ENCODE results near the gene ANKRD6.

Gene ANKRD6

GRCh38 chr6:89400050-89400449 lies 32.9 kb upstream of the ANKRD6 start:
- no peak overlapping the region for H3K4me2 ChIP-seq (ENCODE audit: low read depth, low read length, poor library complexity, severe bottlenecking)
- no peak overlapping the region for H3K4me3 ChIP-seq (ENCODE audit: insufficient read depth, low read length, poor library complexity, severe bottlenecking)
- H3K27ac ChIP-seq (ENCODE audit: low read depth, low read length): no peak overlapping the region
- H3K9me2 ChIP-seq (replicated peaks; ENCODE audit: insufficient read depth, low read length): no peaks in the 10 kb centered on the region
- H3K9me3 ChIP-seq (ENCODE audit: insufficient read depth, low read length): no peaks in the 10 kb centered on the region
- no peaks in the 10 kb centered on the region for H3K36me3 ChIP-seq (ENCODE audit: low read length)
- H2AFZ ChIP-seq (ENCODE audit: low read depth, low read length, severe bottlenecking): no peak overlapping the region
- H3K27me3 ChIP-seq (ENCODE audit: low read length): no peaks in the 10 kb centered on the region
- H3F3A ChIP-seq (ENCODE audit: insufficient read depth): no peaks in the 10 kb centered on the region
- H4K20me1 ChIP-seq (ENCODE audit: low read depth, low read length): no peaks in the 10 kb centered on the region
- no peak overlapping the region for H3K9ac ChIP-seq (ENCODE audit: low read length)
- TF ChIP-seq CTCF (IDR thresholded peaks at IDR 0.05; ENCODE audit: insufficient read depth, low read length, poor library complexity, severe bottlenecking) (no peak), EZH2phosphoT487 (conservative IDR thresholded peaks at IDR 0.05; ENCODE audit: low read length) (no peak)
- H3K79me2 ChIP-seq (ENCODE audit: insufficient read depth, low read length): peaks cover 89% of the 10 kb centered on the region

- Histone ChIP-seq H3K9ac (ENCODE audit: low read length) (no peak overlapping the region), H3K36me3 (ENCODE audit: low read length) (no peaks in the 10 kb centered on the region), H2AFZ (ENCODE audit: low read depth, low read length, severe bottlenecking) (no peak overlapping the region), H3K27me3 (ENCODE audit: low read length) (no peaks in the 10 kb centered on the region), H3K9me2 (replicated peaks; ENCODE audit: insufficient read depth, low read length) (no peaks in the 10 kb centered on the region), H4K20me1 (ENCODE audit: low read depth, low read length) (no peaks in the 10 kb centered on the region; the same call in 1 of the 2 replicates), H3K27ac (ENCODE audit: low read depth, low read length) (no peak overlapping the region), H3K79me2 (ENCODE audit: insufficient read depth, low read length) (peaks cover 89% of the 10 kb centered on the region), H3K4me2 (ENCODE audit: low read depth, low read length, poor library complexity, severe bottlenecking) (no peak overlapping the region), H3K4me3 (ENCODE audit: insufficient read depth, low read length, poor library complexity, severe bottlenecking) (no peak overlapping the region), H3K9me3 (ENCODE audit: insufficient read depth, low read length) (no peaks in the 10 kb centered on the region), H3F3A (ENCODE audit: insufficient read depth) (no peaks in the 10 kb centered on the region)
- no peak for TF ChIP-seq CTCF (IDR thresholded peaks at IDR 0.05; ENCODE audit: insufficient read depth, low read length, poor library complexity, severe bottlenecking)
- no peak for TF ChIP-seq EZH2phosphoT487 (conservative IDR thresholded peaks at IDR 0.05; ENCODE audit: low read length)
Measured at GRCh38 chr6:89400912-89401399, 32.0 kb upstream of the ANKRD6 start.

- no peaks in the 10 kb centered on the region for H3F3A ChIP-seq (ENCODE audit: insufficient read depth)
- no peak overlapping the region for H3K9ac ChIP-seq (ENCODE audit: low read length)
- H2AFZ ChIP-seq (ENCODE audit: low read depth, low read length, severe bottlenecking): no peak overlapping the region
- no peak overlapping the region for H3K4me2 ChIP-seq (ENCODE audit: low read depth, low read length, poor library complexity, severe bottlenecking)
- H3K79me2 ChIP-seq (ENCODE audit: insufficient read depth, low read length): peaks cover 94% of the 10 kb centered on the region
- no peaks in the 10 kb centered on the region for H3K9me2 ChIP-seq (replicated peaks; ENCODE audit: insufficient read depth, low read length)
- H3K27ac ChIP-seq (ENCODE audit: low read depth, low read length): no peak overlapping the region
- no peaks in the 10 kb centered on the region for H3K9me3 ChIP-seq (ENCODE audit: insufficient read depth, low read length)
- TF ChIP-seq CTCF (IDR thresholded peaks at IDR 0.05; ENCODE audit: insufficient read depth, low read length, poor library complexity, severe bottlenecking) (no peak), EZH2phosphoT487 (conservative IDR thresholded peaks at IDR 0.05; ENCODE audit: low read length) (no peak)
- no peaks in the 10 kb centered on the region; the same call in 1 of the 2 replicates for H4K20me1 ChIP-seq (ENCODE audit: low read depth, low read length)
- no peaks in the 10 kb centered on the region for H3K36me3 ChIP-seq (ENCODE audit: low read length)
- no peaks in the 10 kb centered on the region for H3K27me3 ChIP-seq (ENCODE audit: low read length)
- H3K4me3 ChIP-seq (ENCODE audit: insufficient read depth, low read length, poor library complexity, severe bottlenecking): no peak overlapping the region
Measured at GRCh38 chr6:89402776-89403175, 30.2 kb upstream of the ANKRD6 start.
